ENCODE results near the gene TFDP1.

DNA sequence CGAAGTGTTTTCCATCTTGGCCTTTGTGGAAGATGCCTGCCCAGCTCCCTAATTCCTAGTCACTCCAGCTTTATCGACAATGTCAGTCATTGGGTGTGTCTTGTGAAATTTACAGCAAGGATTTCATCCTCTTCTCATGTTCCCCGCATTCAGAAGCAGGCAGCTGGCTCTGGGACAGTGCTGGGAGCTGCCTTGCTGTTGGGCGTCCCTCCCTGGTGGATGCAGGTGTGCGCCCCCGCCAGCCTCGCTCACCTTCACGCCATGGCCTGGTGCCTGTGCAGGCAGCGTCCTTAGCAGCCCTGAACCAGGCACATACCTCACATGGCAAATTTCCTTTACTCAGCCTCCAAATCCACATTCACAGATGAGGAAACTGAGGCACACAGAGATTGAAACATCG lies 39.7 kb upstream of the TFDP1 start:
- TF ChIP-seq, protein P1, sequence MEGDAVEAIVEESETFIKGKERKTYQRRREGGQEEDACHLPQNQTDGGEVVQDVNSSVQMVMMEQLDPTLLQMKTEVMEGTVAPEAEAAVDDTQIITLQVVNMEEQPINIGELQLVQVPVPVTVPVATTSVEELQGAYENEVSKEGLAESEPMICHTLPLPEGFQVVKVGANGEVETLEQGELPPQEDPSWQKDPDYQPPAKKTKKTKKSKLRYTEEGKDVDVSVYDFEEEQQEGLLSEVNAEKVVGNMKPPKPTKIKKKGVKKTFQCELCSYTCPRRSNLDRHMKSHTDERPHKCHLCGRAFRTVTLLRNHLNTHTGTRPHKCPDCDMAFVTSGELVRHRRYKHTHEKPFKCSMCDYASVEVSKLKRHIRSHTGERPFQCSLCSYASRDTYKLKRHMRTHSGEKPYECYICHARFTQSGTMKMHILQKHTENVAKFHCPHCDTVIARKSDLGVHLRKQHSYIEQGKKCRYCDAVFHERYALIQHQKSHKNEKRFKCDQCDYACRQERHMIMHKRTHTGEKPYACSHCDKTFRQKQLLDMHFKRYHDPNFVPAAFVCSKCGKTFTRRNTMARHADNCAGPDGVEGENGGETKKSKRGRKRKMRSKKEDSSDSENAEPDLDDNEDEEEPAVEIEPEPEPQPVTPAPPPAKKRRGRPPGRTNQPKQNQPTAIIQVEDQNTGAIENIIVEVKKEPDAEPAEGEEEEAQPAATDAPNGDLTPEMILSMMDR (IDR thresholded peaks at IDR 0.05; ENCODE audit: borderline replicate concordance, extremely low read depth, low read length, poor library complexity, severe bottlenecking): no peak
- TF ChIP-seq EZH2 (IDR thresholded peaks at IDR 0.05; ENCODE audit: borderline replicate concordance, low read depth, low read length, severe bottlenecking): no peak
